RWPE1 (cell line): ENCODE measurements around the gene EDA.

Source experiments
- CTCF ChIA-PET: fragments of 350-600 bp; sonication (Branson Sonifier 250); formaldehyde crosslinking; extraction: SDS; loops from one replicate; lab custom pipeline; 2021; lab: Yijun Ruan, JAX
- POLR2A ChIA-PET: fragments of 400-600 bp; formaldehyde crosslinking; extraction: SDS; loops from one replicate; lab custom pipeline; 2020; ENCODE audit warnings: antibody characterized with exemption; ENCODE audit not compliant: low non-redundant PET; lab: Yijun Ruan, JAX
- DNase-seq: peaks from one replicate; pipeline ENCODE4 v3.0.0; 2012; ENCODE audit warnings: low spot score
- H3K27ac ChIP-seq: fragments of 450-650 bp; 2 replicates; pipeline ENCODE4 v1.5.1; 2017
- TF ChIP-seq, protein P1 (sequence below): fragments of 450-650 bp; conservative IDR thresholded peaks from 2 replicates; pipeline ENCODE4 v1.5.1; 2017; ENCODE audit warnings: low read depth, mild to moderate bottlenecking

Gene EDA

GRCh38 chrX:69896046-69896445 lies 280.1 kb downstream of the EDA start:
- POLR2A ChIA-PET = no interaction called here
- no peak for DNase-seq
- TF ChIP-seq, protein P1, sequence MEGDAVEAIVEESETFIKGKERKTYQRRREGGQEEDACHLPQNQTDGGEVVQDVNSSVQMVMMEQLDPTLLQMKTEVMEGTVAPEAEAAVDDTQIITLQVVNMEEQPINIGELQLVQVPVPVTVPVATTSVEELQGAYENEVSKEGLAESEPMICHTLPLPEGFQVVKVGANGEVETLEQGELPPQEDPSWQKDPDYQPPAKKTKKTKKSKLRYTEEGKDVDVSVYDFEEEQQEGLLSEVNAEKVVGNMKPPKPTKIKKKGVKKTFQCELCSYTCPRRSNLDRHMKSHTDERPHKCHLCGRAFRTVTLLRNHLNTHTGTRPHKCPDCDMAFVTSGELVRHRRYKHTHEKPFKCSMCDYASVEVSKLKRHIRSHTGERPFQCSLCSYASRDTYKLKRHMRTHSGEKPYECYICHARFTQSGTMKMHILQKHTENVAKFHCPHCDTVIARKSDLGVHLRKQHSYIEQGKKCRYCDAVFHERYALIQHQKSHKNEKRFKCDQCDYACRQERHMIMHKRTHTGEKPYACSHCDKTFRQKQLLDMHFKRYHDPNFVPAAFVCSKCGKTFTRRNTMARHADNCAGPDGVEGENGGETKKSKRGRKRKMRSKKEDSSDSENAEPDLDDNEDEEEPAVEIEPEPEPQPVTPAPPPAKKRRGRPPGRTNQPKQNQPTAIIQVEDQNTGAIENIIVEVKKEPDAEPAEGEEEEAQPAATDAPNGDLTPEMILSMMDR = no peak
- CTCF ChIA-PET = no interaction called here
- H3K27ac ChIP-seq = no peak overlapping the region

DNA sequence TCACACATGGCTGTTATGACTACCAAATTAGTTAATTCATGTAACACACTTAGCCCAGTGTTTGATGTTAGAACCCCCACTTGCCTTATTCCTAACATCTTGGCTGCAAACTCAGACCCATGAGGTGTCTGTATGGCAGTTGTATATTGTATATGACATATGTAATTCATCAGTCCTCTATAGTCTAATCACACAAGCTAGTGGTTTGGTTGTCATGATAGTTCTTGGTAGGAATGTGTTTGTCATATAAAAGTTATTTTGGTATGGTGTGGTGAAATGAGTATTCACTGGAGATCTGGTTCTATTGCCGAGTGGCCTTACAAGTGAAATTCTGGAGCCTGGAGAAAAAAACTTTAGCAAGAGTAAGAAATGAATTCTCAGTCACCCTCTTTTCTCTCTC lies 284.6 kb downstream of the EDA start:
- DNase-seq = no peak
- no peak overlapping the region for H3K27ac ChIP-seq
- ChIA-PET POLR2A (no interaction called here), CTCF (no interaction called here)
- TF ChIP-seq, protein P1 = no peak

- H3K27ac ChIP-seq = no peak overlapping the region
- no peak for DNase-seq
- POLR2A ChIA-PET = no interaction called here
- TF ChIP-seq, protein P1 = no peak
- CTCF ChIA-PET = no interaction called here
Measured at GRCh38 chrX:69906447-69906846, 290.5 kb downstream of the EDA start.

DNA sequence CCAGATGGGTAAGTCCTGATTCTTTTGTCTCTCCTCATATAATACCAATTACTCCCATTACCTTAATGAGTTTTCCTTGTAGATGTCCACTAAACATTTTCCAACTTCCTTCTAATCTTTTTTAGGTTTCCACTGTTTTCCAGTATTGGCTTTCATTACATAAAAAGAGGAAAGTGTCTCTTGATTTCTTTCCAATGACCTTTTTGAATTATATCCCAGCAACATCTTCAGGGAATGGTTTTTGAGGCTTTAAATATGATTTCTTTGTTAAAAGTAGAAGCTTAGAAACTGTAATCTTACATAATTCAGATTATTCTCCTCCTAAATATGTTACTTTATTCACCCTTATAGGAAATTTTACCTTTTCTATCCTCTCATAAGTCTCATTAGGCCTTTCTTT lies 298.9 kb downstream of the EDA start:
- ChIA-PET CTCF (no interaction called here), POLR2A (no interaction called here)
- no peak overlapping the region for H3K27ac ChIP-seq
- TF ChIP-seq, protein P1 = no peak
- no peak for DNase-seq

- no peak overlapping the region for H3K27ac ChIP-seq
- ChIA-PET CTCF (no interaction called here), POLR2A (no interaction called here)
- DNase-seq = no peak
- TF ChIP-seq, protein P1 = no peak
Measured at GRCh38 chrX:69919749-69920148, 303.8 kb downstream of the EDA start.

- no peak overlapping the region for H3K27ac ChIP-seq
- TF ChIP-seq, protein P1 = no peak
- POLR2A ChIA-PET = no interaction called here
- CTCF ChIA-PET = no interaction called here
- DNase-seq = no peak
Measured at GRCh38 chrX:69932323-69932722, 316.4 kb downstream of the EDA start.

DNA sequence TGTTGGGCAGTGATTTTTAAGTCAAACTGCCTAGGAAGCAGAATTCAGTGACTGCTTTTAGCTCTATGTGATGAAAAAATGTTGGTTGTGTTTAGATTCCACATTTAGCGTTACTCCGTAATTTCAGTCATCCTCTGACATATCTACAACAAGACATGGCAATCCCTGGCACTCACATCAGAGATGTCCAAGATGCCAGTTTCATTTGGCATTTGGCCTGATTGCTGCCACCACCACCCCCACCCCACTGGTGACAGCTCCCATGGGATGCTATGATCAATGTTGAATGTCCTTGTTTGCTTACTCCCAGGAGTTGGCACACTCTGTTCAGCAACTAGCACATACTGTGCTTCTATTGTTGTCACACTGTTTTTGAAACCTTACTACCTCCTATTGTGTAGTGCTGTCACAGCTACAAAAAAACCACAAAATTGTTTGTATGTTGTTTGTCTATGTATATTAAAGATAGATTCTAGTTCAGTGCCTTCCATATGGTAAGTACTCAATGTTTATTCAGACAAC lies 332.4 kb downstream of the EDA start:
- DNase-seq = no peak
- no peak overlapping the region for H3K27ac ChIP-seq
- ChIA-PET CTCF (no interaction called here), POLR2A (no interaction called here)
- TF ChIP-seq, protein P1 = no peak
